GM23248 (cell line): ENCODE results near the gene DNAH5. TPM values are rescaled to one million over a fixed set of nuclear protein-coding genes. Genes with fewer than 3 reads are reported as not detected.
A peak's percentile ranks its signal among the peaks of the same experiment; 100 is the strongest.
"Not testable (repeated sequence)": the region's sequence is repeated elsewhere in the genome, so short reads cannot be mapped to it uniquely, and the experiment has no call there.

Experiments used
- DNase-seq: peaks from one replicate; pipeline ENCODE4 v3.0.0-alpha.2; 2015
- H2AFZ ChIP-seq: fragments of 200-600 bp; sonication (generic); 2 replicates; pipeline ENCODE4 v1.6.1; 2016; ENCODE audit warnings: antibody characterized with exemption
- H3F3A ChIP-seq: fragments of 200-600 bp; sonication (generic); 2 replicates; pipeline ENCODE4 v1.6.1; 2016; ENCODE audit warnings: mild to moderate bottlenecking, antibody characterized with exemption, mixed run types; ENCODE audit not compliant: insufficient read depth
- H3K27ac ChIP-seq: fragments of 200-600 bp; sonication (generic); 2 replicates; pipeline ENCODE4 v1.5.1; 2016; ENCODE audit warnings: mild to moderate bottlenecking
- H3K27me3 ChIP-seq: fragments of 200-600 bp; sonication (generic); replicated peaks from 2 replicates; pipeline ENCODE4 v1.6.1; 2016; ENCODE audit warnings: mild to moderate bottlenecking; ENCODE audit not compliant: insufficient read depth
- H3K36me3 ChIP-seq: fragments of 200-600 bp; sonication (generic); 2 replicates; pipeline ENCODE4 v1.6.1; 2016; ENCODE audit warnings: low read depth, mild to moderate bottlenecking
- H3K4me1 ChIP-seq: fragments of 200-600 bp; sonication (generic); 2 replicates; pipeline ENCODE4 v1.6.1; 2016; ENCODE audit warnings: mild to moderate bottlenecking; ENCODE audit not compliant: insufficient read depth
- H3K4me2 ChIP-seq: fragments of 200-600 bp; sonication (generic); one replicate; pipeline ENCODE4 v1.6.1; 2016; ENCODE audit warnings: mild to moderate bottlenecking; ENCODE audit not compliant: unreplicated experiment
- H3K4me3 ChIP-seq: fragments of 200-600 bp; sonication (generic); 2 replicates; pipeline ENCODE4 v1.5.1; 2016; ENCODE audit warnings: mild to moderate bottlenecking
- H3K79me2 ChIP-seq: fragments of 200-600 bp; sonication (generic); 2 replicates; pipeline ENCODE4 v1.6.1; 2016; ENCODE audit warnings: mild to moderate bottlenecking; ENCODE audit not compliant: insufficient read depth
- H3K9ac ChIP-seq: fragments of 200-600 bp; sonication (generic); 2 replicates; pipeline ENCODE4 v1.6.1; 2016; ENCODE audit warnings: mild to moderate bottlenecking
- H3K9me2 ChIP-seq: fragments of 200-600 bp; sonication (generic); 2 replicates; pipeline ENCODE4 v1.6.1; 2016; ENCODE audit warnings: mixed run types, mild to moderate bottlenecking, moderate library complexity; ENCODE audit not compliant: insufficient read depth
- H3K9me3 ChIP-seq: fragments of 200-600 bp; sonication (generic); one replicate; pipeline ENCODE4 v1.6.1; 2017; ENCODE audit warnings: low read depth
- H4K20me1 ChIP-seq: fragments of 200-600 bp; sonication (generic); 2 replicates; pipeline ENCODE4 v1.6.0; 2016; ENCODE audit not compliant: insufficient read depth
- EZH2 ChIP-seq: fragments of 200-600 bp; sonication (generic); IDR thresholded peaks from 2 replicates; pipeline ENCODE4 v1.6.1; 2018; ENCODE audit warnings: antibody characterized with exemption, mild to moderate bottlenecking; ENCODE audit not compliant: insufficient read depth, poor library complexity, severe bottlenecking
- EZH2phosphoT487 ChIP-seq: fragments of 200-600 bp; sonication (generic); IDR thresholded peaks from 2 replicates; pipeline ENCODE4 v1.6.1; 2018; ENCODE audit warnings: antibody characterized with exemption, moderate library complexity, mild to moderate bottlenecking, low read depth; ENCODE audit not compliant: insufficient read depth
- whole genome bisulfite sequencing, 2 experiments: methylation state at CpG; one replicate each; pipeline ENCODE4 v1.1.6; 2015 to 2017; ENCODE audit warnings: low lambda C conversion rate in 2 of 2, low coverage in 1 of 2; ENCODE audit errors: missing lambda C conversion rate in 2 of 2; 5-methylcytosine and 5-hydroxymethylcytosine counted together
- in situ Hi-C: fragments of 300-500 bp; cut with MboI; formaldehyde crosslinking; loops from 2 replicates; pipeline ENCODE4 v1.15.0; 2020
- polyA plus RNA-seq: library from polyadenylated mRNA; unstranded; fragments of >200 nt; fragmentation: Nextera tagmentation; extraction: Ambion mirVana; gene quantifications from 2 replicates; pipeline ENCODE4 v1.2.1, GENCODE V29; 2016
- total RNA-seq: library from RNA; depleted of rRNA; stranded (reverse); fragments of >200 nt; shearing (Covaris generic); gene quantifications from 2 replicates; pipeline ENCODE4 v1.2.3, GENCODE V29; 2014

The DNAH5 gene
- total and polyA plus RNA-seq, 2 experiments from 2014 or later = 1.4 to 1.5 TPM

- Histone ChIP-seq H3K9ac (no peak overlapping the region), H3K9me2 (no peaks in the 10 kb centered on the region), H3K9me3 (no peaks in the 10 kb centered on the region), H3K4me2 (no peak overlapping the region), H3K27ac (no peak overlapping the region), H4K20me1 (no peaks in the 10 kb centered on the region), H2AFZ (no peak overlapping the region), H3K27me3 (no peaks in the 10 kb centered on the region), H3F3A (peaks cover 7% of the 10 kb centered on the region), H3K4me1 (peaks cover 11% of the 10 kb centered on the region), H3K4me3 (no peak overlapping the region), H3K79me2 (peaks cover 41% of the 10 kb centered on the region), H3K36me3 (no peaks in the 10 kb centered on the region)
- DNase-seq = no peak
- no peak for TF ChIP-seq EZH2phosphoT487
- in situ Hi-C loops = loop anchor here (25.0 kb wide), 1 partner anchor 271 kb away; no protein-coding TSS in a partner anchor
- 98 to 100% methylated on average over 2 of the region's 2 CpGs for WGBS, 2 experiments
Observed at GRCh38 chr5:13990896-13991295, 46.4 kb upstream of the DNAH5 start.

- Histone ChIP-seq H3K4me1 (peaks cover 16% of the 10 kb centered on the region), H3K9me3 (no peaks in the 10 kb centered on the region), H3F3A (peaks cover 12% of the 10 kb centered on the region), H3K4me2 (no peak overlapping the region), H3K27ac (no peak overlapping the region), H3K79me2 (peaks cover 41% of the 10 kb centered on the region), H3K9me2 (no peaks in the 10 kb centered on the region), H2AFZ (no peak overlapping the region), H3K36me3 (no peaks in the 10 kb centered on the region), H3K9ac (no peak overlapping the region), H3K27me3 (no peaks in the 10 kb centered on the region), H4K20me1 (no peaks in the 10 kb centered on the region), H3K4me3 (no peak overlapping the region)
- in situ Hi-C loops = loop anchor here (10.0 to 25.0 kb wide), 2 partner anchors 272 to 655 kb away; no protein-coding TSS in a partner anchor
- no peak for DNase-seq
- no peak for TF ChIP-seq EZH2phosphoT487
- TF ChIP-seq EZH2 = no peak
- 94 to 98% methylated on average over 2 of the region's 2 CpGs for WGBS, 2 experiments
Observed at GRCh38 chr5:13989832-13990231, 45.3 kb upstream of the DNAH5 start.

DNA sequence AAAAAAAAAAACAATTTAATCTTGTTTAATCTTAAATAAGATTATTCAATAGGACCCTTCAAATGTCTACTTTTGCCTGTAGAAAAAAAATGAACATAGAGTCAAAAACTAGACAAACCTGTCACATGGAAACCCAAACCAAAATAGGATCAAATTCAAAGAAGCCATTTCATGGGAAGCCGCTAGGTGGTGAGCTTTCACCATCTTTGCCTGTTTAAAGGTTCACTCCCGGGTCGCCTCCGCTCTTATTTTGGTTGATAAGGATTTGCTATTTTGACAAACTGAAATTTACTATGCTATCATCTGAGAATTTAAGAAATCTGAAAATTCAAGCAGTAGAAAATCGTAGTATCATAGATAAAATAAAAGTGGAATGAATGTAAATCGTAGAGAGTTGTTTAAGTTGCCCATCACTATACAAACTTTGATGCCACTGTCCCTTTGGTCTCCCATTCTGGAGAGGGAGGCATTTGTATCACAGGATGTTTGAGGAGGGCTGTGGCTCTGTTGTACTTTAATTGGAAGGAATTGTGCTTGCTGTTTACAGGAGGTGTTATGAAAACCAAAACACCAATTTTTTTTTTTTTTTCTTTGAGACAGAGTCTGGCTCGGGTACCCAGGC lies 43.5 kb upstream of the DNAH5 start:
- H3K36me3 ChIP-seq = no peaks in the 10 kb centered on the region
- H3K9ac ChIP-seq = no peak overlapping the region
- H3K4me2 ChIP-seq = peak overlapping the region; percentile 4

DNA sequence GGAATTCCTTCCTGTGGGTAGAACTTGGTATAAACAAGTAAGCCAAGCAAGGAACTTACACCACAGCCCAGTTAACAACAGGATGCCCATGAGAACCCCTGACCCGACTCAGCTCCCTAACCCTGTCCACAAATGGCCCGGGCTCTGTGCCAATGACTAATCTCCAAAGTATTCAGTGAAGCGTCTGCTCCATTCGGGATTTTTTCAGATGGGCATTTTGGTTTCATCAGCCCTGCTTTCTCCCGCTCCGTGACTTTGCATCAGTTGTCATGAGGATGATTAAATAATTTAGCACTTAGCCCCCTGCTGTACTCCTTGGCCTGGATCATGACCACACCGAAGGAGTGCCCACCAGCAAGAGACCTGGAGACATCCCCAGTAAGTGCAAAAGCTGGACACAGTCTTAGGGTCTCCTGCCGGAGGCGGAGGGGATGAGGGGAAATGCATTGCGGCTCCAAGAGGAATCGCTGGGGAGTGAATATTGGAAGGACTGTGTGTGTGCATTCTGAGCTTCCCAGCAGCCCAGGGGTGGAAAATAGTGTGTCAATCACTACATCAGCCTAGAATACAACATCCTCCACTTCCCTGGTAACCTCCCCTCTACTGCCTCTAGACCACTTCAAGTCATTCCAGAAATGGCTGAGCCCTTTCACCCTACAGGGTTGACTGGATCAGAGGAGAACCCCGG lies 41.4 kb upstream of the DNAH5 start:
- H3K27ac ChIP-seq = peak overlapping the region; percentile 74

More for the DNA sequence above, 43.5 kb upstream of the DNAH5 start:
- peaks cover 41% of the 10 kb centered on the region for H3K79me2 ChIP-seq
- no peak overlapping the region for H3K4me3 ChIP-seq
- peak; percentile 84 for DNase-seq
- H3K9me2 ChIP-seq = no peaks in the 10 kb centered on the region
- 22 to 24% methylated on average over 7 of the region's 7 CpGs for WGBS, 2 experiments
- H3K9me3 ChIP-seq = no peaks in the 10 kb centered on the region
- no peak overlapping the region for H2AFZ ChIP-seq
- no peak for TF ChIP-seq EZH2phosphoT487
- TF ChIP-seq EZH2 = no peak
- H3K27me3 ChIP-seq = no peaks in the 10 kb centered on the region
- no peaks in the 10 kb centered on the region for H4K20me1 ChIP-seq
- H3F3A ChIP-seq = peaks cover 12% of the 10 kb centered on the region
- in situ Hi-C loops = loop anchor here (10.0 to 25.0 kb wide), 2 partner anchors 274 to 657 kb away; no protein-coding TSS in a partner anchor
- H3K27ac ChIP-seq = no peak overlapping the region
- H3K4me1 ChIP-seq = peaks cover 16% of the 10 kb centered on the region

GRCh38 chr5:13984888-13985287 lies 40.4 kb upstream of the DNAH5 start:
- H3K79me2 ChIP-seq = peaks cover 39% of the 10 kb centered on the region
- not testable (repeated sequence) for H3K36me3 ChIP-seq, H3K9ac ChIP-seq, H3K27ac ChIP-seq, H3K27me3 ChIP-seq, H2AFZ ChIP-seq, H4K20me1 ChIP-seq, H3K4me2 ChIP-seq, H3K4me3 ChIP-seq, H3K9me3 ChIP-seq, H3K9me2 ChIP-seq, DNase-seq
- peaks cover 12% of the 10 kb centered on the region for H3F3A ChIP-seq
- in situ Hi-C loops = loop anchor here (10.0 to 25.0 kb wide), 2 partner anchors 277 to 660 kb away; no protein-coding TSS in a partner anchor
- peaks cover 16% of the 10 kb centered on the region for H3K4me1 ChIP-seq
- WGBS, 2 experiments = 91 to 92% methylated on average over 4 to 5 of the region's 5 CpGs

More for the DNA sequence above, 41.4 kb upstream of the DNAH5 start:
- H4K20me1 ChIP-seq = no peaks in the 10 kb centered on the region
- no peaks in the 10 kb centered on the region for H3K36me3 ChIP-seq
- H3K4me3 ChIP-seq = peak overlapping the region; percentile 45; the same call in 1 of the 2 replicates
- in situ Hi-C loops = loop anchor here (10.0 to 25.0 kb wide), 2 partner anchors 276 to 659 kb away; no protein-coding TSS in a partner anchor
- peaks cover 12% of the 10 kb centered on the region for H3F3A ChIP-seq
- TF ChIP-seq EZH2 (no peak), EZH2phosphoT487 (no peak)
- H3K9me2 ChIP-seq = no peaks in the 10 kb centered on the region
- peak overlapping the region; percentile 76 for H3K4me2 ChIP-seq
- H3K9ac ChIP-seq = peak overlapping the region; percentile 63
- H3K4me1 ChIP-seq = peaks cover 16% of the 10 kb centered on the region
- peak; percentile 83 for DNase-seq
- H3K79me2 ChIP-seq = peaks cover 41% of the 10 kb centered on the region
- no peaks in the 10 kb centered on the region for H3K9me3 ChIP-seq
- H2AFZ ChIP-seq = peak overlapping the region; percentile 62
- no peaks in the 10 kb centered on the region for H3K27me3 ChIP-seq
- 39 to 40% methylated on average over 12 of the region's 12 CpGs for WGBS, 2 experiments
